Limb (tissue), 2 donors: ENCODE results near the gene TTLL11.
"Not testable (repeated sequence)": the region's sequence is repeated elsewhere in the genome, so short reads cannot be mapped to it uniquely, and the experiment has no call there.

Experiments used
- DNase-seq, 2 donors: peaks; one replicate each; pipeline ENCODE4 v3.0.0-alpha.2; 2016; ENCODE audit errors: extremely low spot score in 2 of 2

The TTLL11 gene

DNA sequence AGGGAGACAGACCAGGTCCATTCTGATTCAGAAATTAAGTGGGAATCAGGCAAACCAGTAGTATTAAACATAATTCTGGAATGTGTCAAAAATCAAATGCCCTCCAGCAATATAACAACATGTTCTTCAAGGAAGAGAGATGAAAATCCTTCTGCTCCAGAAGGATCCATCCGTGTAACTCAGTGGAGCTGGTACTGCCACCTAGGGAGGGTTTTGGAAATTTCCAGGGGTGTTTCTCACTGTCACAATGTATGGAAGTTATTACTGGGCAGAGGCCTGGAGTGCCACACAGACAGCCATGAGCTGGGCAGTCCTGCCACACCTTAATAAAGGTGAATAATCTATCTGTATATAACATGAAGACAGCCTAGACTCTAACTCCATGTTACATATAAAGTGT is 87.5 kb downstream of the TTLL11 start:
- DNase-seq = no peak

DNA sequence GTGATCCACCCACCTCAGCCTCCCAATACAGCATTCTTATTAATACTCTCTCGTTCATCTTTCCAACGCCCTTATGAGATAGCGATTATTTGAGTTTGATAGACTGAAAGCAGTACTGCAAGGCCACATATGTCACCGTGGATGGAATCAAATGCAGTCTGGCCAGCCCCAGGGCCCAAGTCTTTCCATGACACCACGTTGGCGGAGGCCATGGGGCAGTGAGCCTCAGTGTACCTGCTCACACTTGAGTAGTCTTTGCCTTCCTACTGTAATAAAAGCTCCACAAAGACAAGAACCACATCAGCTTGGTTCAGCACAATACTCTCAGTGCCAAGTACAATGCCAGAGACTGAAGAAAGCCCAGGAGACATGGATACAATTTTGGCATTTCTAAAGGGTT is 88.5 kb downstream of the TTLL11 start:
- DNase-seq = no peak

DNA sequence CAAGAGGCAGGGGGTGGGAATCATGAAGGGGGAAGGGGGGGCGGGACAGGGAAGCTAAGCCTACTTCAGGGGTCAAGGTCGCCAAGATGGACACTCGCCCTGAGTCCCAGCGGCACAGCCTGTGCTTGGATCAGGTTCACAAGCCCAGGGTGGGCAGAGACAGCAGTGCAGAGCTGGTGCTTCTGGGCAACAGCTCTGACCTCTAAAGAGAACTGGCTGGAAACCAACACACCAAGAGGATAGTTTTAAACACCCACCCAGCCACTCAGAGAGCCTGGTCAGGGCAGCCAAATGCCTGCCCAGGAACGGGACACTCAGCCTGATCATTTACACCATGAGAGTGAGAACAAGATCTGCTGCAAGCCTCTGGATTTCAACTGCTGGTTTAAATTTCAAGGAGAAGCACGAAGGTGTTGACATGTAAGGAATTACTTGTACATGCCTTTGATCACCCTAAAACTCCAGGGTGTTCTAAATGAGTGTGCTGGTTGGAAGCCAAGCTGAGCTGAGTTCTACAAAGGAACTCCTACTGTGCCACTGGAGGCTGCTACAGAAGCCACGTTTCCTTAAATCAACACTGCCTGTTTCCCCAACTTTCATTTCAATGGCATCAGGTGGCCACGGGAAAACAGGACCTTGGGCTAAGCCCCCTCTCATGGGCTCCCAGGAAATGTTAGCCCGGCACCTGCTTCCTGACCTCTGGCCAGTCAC is 91.5 kb downstream of the TTLL11 start:
- DNase-seq = peak in 1 of 2 donors; percentile 26

DNA sequence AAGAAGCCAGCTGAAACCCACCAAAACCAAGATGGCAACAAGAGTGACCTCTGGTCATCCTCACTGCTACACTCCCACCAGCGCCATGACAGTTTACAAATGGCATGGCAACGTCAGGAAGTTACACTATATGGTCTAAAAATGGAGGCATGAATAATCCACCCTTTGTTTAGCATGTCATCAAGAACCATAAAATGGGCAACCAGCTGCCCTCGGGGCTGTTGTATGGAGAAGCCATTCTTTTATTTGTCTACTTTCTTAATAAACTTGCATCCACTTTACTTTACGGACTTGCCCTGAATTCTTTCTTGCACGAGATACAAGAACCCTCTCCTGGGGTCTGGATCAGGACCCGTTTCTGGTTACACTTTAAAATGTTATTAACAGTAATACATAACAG is 92.6 kb downstream of the TTLL11 start:
- peak in 1 of 2 donors; percentile 5 for DNase-seq

DNA sequence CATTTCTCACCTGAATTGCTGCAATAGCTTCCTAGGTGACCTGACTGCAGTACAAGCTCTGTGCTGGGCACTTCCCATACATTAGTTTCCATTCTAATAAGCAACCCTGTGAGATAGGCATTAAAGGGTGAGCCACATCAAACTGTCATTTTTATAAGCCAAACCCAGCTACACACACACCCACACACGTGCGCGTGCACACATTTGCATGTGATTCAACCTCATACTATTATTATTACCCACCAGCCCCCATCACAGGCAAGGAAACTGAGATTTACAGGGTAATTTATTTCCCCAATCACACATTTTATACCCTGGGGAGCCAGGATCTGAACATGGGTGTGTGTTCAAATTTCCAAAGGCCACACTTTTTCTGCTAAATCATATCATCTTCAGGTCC is 93.6 kb downstream of the TTLL11 start:
- DNase-seq = peak in 1 of 2 donors; percentile 10

DNA sequence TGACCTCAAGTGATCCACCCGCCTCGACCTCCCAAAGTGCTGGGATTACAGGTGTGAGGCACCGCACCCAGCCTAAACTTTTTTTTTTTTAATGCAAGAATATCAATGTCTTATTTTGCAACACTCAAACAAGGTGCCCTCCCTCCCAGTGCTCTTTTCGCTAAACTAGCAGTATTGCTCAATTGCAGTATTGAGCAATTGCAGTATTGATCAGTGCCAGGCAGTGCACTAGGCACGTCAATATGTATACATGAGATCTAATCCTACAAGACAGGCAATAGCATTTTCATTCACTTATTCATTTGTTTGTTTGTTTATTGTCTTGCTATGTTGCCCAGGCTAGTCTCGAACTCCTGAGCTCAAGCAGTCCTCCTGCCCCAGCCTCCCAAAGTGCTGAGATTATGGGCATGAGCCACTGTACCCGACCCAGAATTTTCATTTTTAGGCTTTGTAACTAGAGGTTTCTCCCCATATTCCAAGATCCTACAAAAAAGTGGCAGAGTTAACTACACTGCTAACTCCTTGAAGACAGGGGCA is 94.5 kb downstream of the TTLL11 start:
- no peak for DNase-seq

DNA sequence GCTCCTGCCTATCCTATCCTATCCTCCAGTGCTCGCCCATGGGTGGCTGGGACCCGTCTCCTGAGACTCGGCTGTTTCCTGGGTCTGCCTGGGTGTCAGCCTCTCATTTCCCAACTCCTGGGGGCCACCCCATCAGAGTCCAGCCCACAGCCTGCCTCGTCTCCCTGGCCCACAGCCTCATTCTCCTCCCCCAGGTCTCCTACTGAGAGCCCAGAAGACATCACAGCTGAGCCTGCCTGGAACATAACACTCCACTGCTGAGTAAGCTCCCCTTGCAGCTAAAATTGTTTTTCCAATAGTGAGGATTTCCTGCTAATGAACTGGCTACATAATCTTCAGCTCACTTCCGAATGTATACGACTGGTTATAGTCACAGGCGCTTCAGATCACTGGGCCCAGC is 95.3 kb downstream of the TTLL11 start:
- DNase-seq = no peak

DNA sequence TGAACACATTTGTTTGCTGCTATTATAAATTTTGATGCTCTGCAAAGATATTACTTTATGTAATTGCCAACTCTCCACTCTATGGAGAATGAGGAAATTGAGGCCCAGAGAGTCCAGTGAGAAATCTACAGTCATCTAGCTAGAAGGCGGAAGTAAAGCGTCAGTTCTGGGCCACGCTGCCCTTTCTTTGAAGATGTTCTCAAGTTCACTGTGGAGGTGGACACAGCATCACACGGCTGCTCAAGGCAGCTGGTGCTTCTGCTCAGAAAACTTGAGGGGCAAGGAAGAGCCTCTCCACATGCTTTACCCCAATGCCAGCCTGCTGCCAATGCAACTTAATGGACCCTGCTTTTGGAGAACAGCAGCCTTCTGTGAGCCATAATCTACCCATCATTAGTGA is 96.3 kb downstream of the TTLL11 start:
- DNase-seq = no peak

DNA sequence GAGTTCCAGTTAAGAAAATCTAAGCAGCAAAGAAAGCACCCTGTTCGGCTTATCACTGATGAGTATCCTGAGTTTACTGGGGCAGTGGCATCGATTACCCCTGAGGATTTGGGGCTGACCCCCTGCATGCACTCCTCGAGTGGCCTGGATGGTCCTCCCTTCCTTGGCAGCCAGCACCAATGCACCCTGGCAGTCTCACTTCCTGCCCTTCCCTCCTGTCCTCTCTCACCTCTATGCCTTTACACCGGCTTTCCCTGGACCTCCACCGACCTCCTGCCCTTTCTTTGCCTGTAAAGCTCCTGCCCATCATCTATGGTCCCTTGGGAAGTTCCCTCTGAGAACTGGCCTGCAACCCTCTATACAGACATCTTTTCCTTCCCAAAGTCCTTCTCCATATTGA is 97.1 kb downstream of the TTLL11 start:
- no peak for DNase-seq

DNA sequence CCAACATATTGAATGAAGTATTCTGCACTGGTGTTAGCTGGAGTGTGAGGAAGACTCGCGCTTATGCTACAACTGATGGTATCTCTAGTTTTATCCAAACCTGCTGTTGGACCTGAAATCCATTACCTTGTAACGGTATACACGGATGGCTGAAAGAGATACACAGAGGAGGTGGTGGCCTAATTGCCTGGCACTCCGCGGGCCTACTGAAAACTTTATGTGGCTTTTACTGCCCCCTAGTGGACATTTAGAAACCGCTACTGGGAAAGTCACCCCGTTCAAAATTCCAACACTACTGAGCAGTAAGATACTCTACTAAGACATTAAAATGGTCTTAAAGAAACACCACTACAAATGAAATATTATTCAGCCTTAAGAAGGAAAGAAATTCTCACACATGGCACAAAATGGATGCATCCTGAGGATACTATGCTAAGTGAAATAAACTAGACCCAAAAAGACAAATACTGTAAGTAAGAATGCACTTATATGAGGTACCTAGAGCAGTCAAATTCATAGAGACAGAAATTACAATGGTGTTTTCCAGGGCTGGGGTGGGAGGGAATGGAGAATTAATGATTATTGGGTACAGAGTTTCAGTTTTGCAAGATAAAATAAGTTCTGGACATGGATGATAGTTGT is 100.4 kb downstream of the TTLL11 start:
- peak; percentile 55 to 88 for DNase-seq

DNA sequence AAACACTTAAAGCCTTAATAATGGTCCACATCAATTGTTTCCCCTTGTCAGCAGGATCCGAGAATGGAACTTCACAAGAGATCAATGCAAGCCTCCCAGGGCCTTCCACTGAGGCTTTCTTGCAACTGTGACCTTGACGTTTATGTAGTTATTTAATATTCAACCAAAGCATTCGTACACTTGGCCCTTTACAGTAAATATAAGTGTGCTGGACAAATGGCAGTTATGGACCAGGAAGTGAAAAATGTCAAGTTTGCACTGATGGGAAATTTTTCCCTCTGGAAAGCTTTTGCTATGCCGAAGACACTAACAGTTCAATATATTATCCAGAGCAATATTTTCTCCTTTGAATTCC is 101.8 kb downstream of the TTLL11 start:
- DNase-seq = no peak

DNA sequence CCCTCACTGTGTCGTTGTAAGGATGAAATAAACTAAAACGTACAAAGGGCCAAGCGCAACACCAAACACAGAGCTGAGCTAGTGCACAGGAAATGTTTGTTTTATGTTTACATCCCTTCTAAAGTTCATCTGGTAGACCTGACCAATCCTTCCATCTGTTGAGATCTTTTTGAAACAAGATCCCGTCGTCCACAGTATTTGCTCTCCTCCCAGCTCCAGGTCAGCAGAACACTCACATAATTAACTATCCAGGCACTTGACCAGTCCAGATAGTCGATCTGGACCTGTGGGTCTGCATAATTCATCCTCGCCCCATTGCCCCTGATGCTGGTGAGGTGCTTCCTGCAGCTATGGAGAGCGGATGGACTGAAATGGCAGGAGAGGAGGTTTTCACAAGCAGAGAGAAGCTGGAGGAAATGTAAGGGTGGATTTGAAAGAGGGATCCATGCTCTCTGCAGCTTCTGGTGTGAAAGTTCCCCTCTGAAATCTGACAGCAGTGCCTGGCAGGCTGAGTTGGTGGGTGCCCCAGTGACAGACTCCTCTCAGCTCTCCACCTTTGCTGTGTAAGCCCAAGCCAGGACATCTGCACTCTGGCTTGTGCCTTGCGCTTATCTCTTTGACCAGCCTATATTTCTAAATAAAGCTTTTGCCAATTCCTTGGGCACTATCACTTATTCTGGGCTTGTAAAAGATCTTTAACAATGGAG is 102.4 kb downstream of the TTLL11 start:
- no peak for DNase-seq

DNA sequence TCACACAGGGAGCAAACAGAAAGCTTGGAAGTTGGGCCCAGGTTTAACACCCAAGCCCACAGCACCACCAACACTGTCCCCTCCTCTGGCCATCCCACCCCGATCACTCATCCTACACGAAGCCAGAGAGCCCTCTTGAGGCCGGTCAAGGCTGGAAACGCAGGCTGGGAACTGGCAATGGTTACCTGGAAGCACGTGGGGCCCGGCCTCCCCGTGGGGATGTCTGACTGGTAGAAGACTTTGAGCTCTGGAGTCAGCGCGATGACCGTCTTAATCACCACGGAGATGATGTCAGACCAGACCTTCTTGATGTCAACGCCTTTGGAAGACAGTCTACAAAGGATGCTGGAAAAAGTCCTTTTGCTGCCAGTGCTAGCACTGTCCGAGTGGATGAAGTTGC is 104.1 kb downstream of the TTLL11 start:
- no peak for DNase-seq

DNA sequence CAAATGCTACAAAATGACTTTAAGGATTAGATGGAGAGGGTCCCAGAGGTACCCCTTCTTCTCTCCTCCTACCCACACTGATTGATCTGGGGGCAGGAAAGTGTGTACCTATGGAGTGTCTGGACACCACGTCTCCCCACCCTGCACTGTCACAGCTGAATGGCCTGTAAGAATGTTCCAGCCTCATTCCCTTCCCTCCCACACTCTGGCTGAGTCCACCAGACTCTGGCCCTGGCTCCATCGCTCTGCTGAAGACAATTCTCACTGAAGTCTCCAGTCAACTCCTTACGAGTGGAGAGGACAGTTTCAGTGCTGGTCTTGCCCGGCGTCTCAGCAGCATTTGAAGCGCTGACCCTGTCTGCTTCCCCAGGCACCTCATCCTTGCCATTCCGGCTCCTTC is 105.8 kb downstream of the TTLL11 start:
- no peak for DNase-seq

DNA sequence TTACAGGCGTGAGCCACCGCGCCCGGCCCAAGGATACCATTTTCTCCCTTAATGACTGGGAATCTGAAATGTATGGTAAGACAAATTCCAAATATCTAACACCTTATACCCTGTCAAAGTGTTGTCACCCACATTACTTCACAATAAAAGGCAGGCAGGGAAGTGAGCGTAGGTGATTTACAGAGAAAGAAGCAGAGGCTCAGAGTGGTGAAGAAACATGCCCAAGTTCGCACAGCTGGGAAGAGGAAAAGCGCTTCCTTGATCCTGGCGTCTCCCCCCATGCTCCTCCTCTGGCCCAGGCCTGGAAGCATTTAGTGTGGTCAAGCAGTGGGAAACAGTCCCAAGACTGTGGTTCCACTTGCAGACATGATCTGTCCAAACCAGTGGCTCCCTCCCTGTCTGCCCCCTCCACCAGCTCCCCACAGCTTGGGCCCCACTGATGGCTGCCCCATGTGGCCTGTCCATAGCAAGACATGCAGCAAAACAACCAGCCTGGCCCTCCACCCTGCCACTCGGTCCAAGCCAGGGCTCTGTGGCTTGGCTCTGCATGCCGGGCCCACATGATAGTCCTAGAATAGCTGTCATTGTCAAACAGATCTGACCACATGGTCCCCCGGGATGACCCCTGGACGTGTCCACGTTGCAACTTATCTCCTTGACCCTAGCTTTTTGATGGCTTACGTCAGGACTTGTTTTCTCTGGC is 107.2 kb downstream of the TTLL11 start:
- no peak for DNase-seq

DNA sequence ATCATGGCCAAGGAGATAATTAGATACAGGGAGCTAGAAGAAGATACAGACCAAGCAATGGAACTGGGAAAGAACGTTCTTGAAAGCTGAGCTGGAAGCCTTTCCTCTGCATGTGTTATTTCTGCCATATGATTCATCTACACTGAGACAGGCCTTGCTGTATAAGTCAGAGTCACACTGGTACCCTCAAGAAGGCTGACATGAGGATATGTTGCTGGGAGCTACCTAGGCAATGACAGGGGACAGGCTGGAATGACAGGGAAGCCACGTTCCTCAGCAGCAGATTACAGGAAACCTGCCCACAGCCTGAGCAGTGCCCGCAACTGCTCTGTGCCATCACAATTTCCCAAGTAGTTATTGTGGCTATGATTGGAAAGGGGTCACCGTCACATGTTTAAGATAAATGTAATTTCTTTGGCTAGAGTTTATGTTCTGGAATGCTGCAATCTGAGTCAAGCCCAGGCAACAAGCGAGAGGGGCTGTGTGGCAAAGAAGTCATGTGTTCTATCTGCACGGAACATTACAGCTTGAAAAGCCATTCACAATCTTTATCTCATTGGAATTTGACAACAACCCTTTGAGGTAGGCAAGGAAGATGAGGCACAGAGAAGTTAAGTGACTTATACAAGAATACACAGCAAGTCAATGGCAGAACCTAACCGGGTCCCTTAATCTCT is 108.2 kb downstream of the TTLL11 start:
- DNase-seq = no peak

DNA sequence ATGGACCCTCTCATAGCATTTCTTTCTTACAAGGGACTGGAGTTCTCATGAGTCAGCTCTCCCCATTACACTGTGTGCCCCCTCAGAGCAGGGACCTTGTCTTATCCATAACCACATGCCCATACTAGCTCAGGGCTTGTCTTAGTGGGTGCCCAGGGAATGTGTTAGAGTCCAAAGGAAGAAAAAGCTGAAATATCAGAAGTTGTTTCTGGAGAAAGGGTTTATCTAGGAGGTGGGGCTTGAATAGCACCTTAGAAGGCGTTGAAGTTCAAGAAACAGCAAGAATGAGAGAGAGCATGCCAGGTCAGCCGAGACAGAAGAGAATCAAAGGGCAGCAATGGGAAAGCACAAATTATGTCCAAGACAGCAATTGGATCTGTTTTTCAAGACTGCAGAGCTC is 109.4 kb downstream of the TTLL11 start:
- DNase-seq = no peak

DNA sequence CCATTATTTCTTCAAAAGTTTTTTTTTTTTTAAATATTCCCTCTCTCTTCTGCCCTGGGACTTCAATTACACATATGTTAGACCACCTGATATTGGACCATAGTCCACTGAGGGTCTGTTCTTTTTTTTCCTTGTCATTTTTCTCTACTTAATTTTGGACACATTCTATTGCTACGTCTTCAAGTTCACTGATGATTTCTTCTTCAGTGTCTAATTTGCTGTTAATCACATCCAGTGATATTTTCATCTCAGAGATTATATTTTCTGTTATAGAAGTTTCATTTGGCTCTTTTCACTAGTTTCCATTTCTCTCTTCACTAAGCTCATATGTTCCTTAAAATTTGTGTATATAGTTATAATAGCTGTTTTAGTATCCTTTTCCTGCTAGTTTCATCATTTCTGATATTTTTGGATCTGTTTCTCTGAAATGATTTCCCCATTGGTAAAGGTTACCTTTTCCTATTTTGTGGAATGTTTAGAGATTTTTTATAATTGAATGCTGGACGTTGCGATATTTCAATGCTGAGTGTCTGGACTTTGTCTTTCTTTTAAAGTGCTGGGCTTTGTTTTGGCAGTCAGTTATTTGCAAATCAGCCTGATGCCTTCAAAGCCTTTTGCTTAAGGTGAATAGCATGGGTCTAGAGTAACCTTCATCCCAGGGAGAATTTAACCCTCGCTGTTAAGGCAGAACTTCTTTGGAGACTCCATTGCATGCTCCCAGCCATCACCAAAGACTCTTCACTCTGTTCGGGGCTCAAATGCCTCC is 111.8 kb downstream of the TTLL11 start:
- no peak for DNase-seq

DNA sequence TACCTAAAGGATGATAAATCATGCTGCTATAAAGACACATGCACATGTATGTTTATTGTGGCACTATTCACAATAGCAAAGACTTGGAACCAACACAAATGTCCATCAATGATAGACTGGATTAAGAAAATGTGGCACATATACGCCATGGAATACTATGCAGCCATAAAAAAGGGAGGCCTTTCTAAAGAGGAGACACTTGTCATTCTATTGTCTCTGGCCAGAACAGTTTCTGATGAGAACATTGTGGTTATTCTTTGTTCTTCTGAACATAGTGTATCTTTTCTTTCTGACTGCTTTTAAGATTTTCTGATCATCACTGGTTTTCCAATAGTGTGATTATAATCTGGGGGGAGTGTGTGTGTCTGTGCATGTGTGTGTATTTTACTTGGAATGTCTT is 112.4 kb downstream of the TTLL11 start:
- DNase-seq = not testable (repeated sequence)

DNA sequence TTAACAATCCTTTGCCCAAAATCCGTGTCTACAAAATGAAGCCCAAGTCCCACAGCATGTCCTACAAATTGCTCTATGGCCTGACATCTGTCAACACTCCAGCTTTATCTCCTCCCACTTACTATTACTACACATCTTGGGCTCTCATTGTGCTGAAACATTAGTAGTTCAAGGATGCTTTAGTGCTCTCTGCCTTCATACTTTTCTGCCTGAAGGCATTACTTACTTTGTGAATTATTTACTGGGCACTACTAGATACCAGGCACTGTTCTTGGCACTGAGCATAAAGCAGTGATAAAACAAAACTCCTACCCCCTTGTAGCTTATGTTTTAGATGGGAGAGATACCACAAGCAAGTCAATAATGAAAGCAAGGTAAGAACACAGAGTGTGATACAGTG is 113.4 kb downstream of the TTLL11 start:
- DNase-seq = no peak

DNA sequence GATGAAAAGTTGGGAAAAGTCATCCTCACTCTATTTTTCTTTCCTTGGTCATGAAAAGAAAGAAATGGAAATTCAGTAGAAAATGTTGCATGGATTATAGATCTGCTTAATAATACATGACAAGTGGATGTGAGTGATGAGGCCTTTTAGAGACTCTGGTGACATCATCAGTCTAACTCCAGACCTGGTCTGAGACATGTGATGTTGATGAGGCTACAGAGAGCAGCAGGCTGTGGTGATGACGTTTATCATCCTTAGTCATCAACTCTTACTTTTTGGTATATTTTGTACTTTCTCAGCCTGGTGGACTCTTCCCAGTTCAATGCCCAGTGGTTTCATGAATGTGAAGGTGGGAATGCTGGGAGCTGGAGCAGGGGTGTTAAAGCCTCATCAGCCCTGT is 116.4 kb downstream of the TTLL11 start:
- no peak for DNase-seq
